SK-N-SH treated with all-trans-retinoic acid at 6 μM for 48 hours (cell line): ENCODE results near the gene EIF5A.
"Not testable (repeated sequence)": the region's sequence is repeated elsewhere in the genome, so short reads cannot be mapped to it uniquely, and the experiment has no call there.

Experiments used
- ATAC-seq: fragments of 200-7000 bp; cut with Tn5 transposase; 3 replicates; pipeline ENCODE4 v1.9.1; 2020; ENCODE audit warnings: mild to moderate bottlenecking, moderate library complexity
- ARNTL ChIP-seq: fragments of 450-650 bp; formaldehyde crosslinking; IDR thresholded peaks from 2 replicates; pipeline ENCODE4 v1.5.0; 2020; ENCODE audit warnings: low read depth, mild to moderate bottlenecking, moderate library complexity, borderline replicate concordance
- BACH2 ChIP-seq: fragments of 250-450 bp; sonication (Bioruptor Pico); IDR thresholded peaks from 2 replicates; pipeline ENCODE4 v1.9.0; 2021; ENCODE audit warnings: mild to moderate bottlenecking, borderline replicate concordance
- ESRRG ChIP-seq: fragments of 250-450 bp; sonication (Bioruptor Pico); IDR thresholded peaks from 2 replicates; pipeline ENCODE4 v1.6.1; 2021; ENCODE audit warnings: mild to moderate bottlenecking
- GLIS3 ChIP-seq: fragments of 250-450 bp; sonication (Bioruptor Pico); IDR thresholded peaks from 2 replicates; pipeline ENCODE4 v1.5.0; 2020; ENCODE audit warnings: mild to moderate bottlenecking, moderate library complexity
- ISL1 ChIP-seq: fragments of 250-450 bp; sonication (Bioruptor Pico); IDR thresholded peaks from 2 replicates; pipeline ENCODE4 v2.1.2; 2022; ENCODE audit warnings: mild to moderate bottlenecking, moderate library complexity
- OSR1 ChIP-seq: fragments of 250-450 bp; sonication (Bioruptor Pico); IDR thresholded peaks from 2 replicates; pipeline ENCODE4 v1.8.0; 2022; ENCODE audit warnings: moderate library complexity, mild to moderate bottlenecking, inconsistent platforms
- PPARA ChIP-seq: fragments of 250-450 bp; sonication (Bioruptor Pico); IDR thresholded peaks from 2 replicates; pipeline ENCODE4 v1.5.0; 2020; ENCODE audit warnings: mild to moderate bottlenecking, borderline replicate concordance
- RARB ChIP-seq: fragments of 250-450 bp; sonication (Bioruptor Pico); IDR thresholded peaks from 2 replicates; pipeline ENCODE4 v1.8.0; 2021; ENCODE audit warnings: mild to moderate bottlenecking, moderate library complexity
- SNAI2 ChIP-seq: fragments of 250-450 bp; sonication (Bioruptor Pico); IDR thresholded peaks from 2 replicates; pipeline ENCODE4 v1.5.0; 2020; ENCODE audit warnings: mild to moderate bottlenecking, moderate library complexity
- TCF4 ChIP-seq: fragments of 250-450 bp; sonication (Bioruptor Pico); IDR thresholded peaks from 2 replicates; pipeline ENCODE4 v1.8.0; 2021; ENCODE audit warnings: mild to moderate bottlenecking, moderate library complexity, borderline replicate concordance
- TOX ChIP-seq: fragments of 250-450 bp; sonication (Bioruptor Pico); IDR thresholded peaks from 2 replicates; pipeline ENCODE4 v1.8.0; 2021; ENCODE audit warnings: mild to moderate bottlenecking, moderate library complexity, borderline replicate concordance
- ZC3H10 ChIP-seq: fragments of 250-450 bp; sonication (Bioruptor Pico); IDR thresholded peaks from 2 replicates; pipeline ENCODE4 v1.5.1; 2021; ENCODE audit warnings: mild to moderate bottlenecking, moderate library complexity
- ZFP3 ChIP-seq: fragments of 250-450 bp; sonication (Bioruptor Pico); IDR thresholded peaks from 2 replicates; pipeline ENCODE4 v1.5.0; 2020; ENCODE audit warnings: mild to moderate bottlenecking, moderate library complexity
- ZFP30 ChIP-seq: fragments of 450-650 bp; formaldehyde crosslinking; IDR thresholded peaks from 2 replicates; pipeline ENCODE4 v1.5.0; 2022; ENCODE audit warnings: mild to moderate bottlenecking, moderate library complexity
- ZNF565 ChIP-seq: fragments of 450-650 bp; formaldehyde crosslinking; conservative IDR thresholded peaks from 2 replicates; pipeline ENCODE4 v1.5.0; 2020; ENCODE audit warnings: low read depth, mild to moderate bottlenecking, moderate library complexity
- ZNF8 ChIP-seq: fragments of 450-650 bp; formaldehyde crosslinking; IDR thresholded peaks from 2 replicates; pipeline ENCODE4 v1.5.0; 2020; ENCODE audit warnings: mild to moderate bottlenecking, moderate library complexity
- TF ChIP-seq, protein P1 (sequence below): fragments of 250-450 bp; sonication (Bioruptor Pico); IDR thresholded peaks from 2 replicates; pipeline ENCODE4 v1.5.0; 2020; ENCODE audit warnings: mild to moderate bottlenecking, moderate library complexity
- TF ChIP-seq, protein P2 (sequence below): fragments of 250-450 bp; sonication (Bioruptor Pico); IDR thresholded peaks from 2 replicates; pipeline ENCODE4 v1.5.1; 2021; ENCODE audit warnings: mild to moderate bottlenecking, moderate library complexity
- TF ChIP-seq, protein P3 (sequence below): fragments of 250-450 bp; sonication (Bioruptor Pico); IDR thresholded peaks from 2 replicates; pipeline ENCODE4 v1.8.0; 2021; ENCODE audit warnings: low read depth, mild to moderate bottlenecking, moderate library complexity, borderline replicate concordance
- TF ChIP-seq, protein P4 (sequence below): fragments of 250-450 bp; sonication (Bioruptor Pico); IDR thresholded peaks from 2 replicates; pipeline ENCODE4 v1.8.0; 2020; ENCODE audit warnings: mild to moderate bottlenecking, moderate library complexity, borderline replicate concordance
- TF ChIP-seq, protein P5 (sequence below): fragments of 250-450 bp; sonication (Bioruptor Pico); IDR thresholded peaks from 2 replicates; pipeline ENCODE4 v1.5.1; 2020; ENCODE audit warnings: low read depth, mild to moderate bottlenecking, moderate library complexity

Gene EIF5A

DNA sequence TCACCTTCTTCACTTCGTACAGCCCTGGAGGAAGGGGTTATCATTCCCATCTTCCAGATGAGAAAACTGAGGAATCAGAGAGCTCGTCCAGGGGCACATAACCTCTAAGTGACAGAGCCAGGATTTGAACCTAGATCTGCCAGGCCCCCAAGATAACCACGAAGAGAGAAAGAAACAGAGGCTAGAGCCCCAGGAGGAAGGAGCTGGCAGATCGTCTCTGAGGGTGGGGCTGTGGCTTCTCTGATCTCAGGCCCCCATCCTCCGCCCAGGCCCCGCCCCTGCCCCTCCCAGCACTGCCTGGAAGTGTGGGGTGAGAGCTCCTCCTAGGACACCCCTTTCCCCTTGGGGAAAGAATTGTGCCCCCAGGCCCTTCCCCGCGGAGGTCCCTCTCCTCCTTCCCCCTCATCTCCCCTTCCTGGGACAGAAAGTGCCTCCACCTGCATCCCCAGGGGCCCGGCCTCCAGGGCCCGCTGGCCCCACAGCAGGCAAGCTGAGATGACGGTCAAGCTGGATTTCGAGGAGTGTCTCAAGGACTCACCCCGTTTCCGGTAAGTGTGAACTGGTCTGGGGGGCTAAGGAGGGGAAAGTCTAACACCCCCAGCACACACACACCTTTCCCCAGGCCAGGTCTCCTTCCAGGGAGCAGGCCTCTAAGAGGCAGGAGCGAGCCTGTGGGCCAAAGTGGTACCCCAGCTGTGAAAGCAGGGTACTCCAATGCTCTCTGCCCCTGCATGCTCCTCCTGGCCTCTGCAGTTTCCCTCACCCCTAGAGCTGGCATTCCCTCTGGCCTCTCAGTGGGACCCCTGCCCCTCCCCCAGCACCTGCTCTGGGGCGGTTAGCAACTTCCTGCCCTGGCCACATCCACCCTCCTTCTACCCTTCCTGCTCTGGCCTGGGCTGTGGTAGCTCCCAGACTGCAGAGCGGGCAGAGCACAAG is 29.1 kb downstream of the EIF5A start, which contains the start of gene ACAP1:
Gene ACAP1 (plus strand): TSS at position 290 of the 936 bp plus-strand sequence. CDS start 206 bp downstream, at position 496.
- no peak for ATAC-seq
- TF ChIP-seq ZC3H10 (CRISPR knock-in tag) (no peak), ARNTL (CRISPR knock-in tag) (no peak), ZFP3 (CRISPR knock-in tag) (no peak), ZFP30 (CRISPR knock-in tag) (no peak), SNAI2 (CRISPR knock-in tag) (no peak), RARB (no peak), BACH2 (CRISPR knock-in tag) (no peak), TOX (CRISPR knock-in tag) (no peak), GLIS3 (CRISPR knock-in tag) (no peak)

DNA sequence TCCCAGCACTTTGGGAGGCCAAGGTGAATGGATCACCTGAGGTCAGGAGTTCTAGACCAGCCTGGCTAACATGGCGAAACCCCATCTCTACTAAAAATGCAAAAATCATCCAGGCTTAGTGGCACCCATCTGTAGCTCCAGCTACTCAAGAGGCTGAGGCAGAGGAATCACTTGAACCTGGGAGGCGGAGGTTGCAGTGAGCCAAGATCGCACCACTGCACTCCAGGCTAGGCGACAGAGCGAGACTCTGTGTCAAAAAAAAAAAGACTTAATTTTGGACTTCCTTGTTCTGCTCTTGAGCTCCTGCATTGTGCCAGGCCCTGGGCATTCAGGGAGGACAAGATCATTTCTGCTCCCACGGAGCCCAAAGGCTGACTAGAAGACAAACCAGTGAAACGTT is 30.2 kb downstream of the EIF5A start:
- ATAC-seq: not testable (repeated sequence)

DNA sequence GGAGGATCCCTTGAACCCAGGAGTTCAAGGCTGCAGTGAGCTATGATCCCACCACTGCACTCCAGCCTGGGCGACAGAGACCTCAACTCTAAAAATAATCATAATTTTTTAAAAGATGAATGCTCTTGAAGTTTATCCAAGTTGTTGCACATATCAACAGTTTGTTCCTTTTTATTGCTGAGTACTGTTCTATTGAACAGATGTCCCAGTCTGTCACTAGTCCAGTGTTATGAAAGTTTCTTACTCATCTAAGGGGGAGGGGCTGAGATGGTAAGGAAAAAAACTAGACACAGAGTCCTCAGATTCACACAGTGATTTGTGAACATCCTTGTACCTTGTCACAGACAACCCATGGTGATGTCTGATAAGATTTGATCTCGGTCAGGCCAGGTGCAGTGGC is 32.8 kb downstream of the EIF5A start:
- TF ChIP-seq RARB (no peak), BACH2 (CRISPR knock-in tag) (no peak), ZNF565 (CRISPR knock-in tag) (no peak), TCF4 (CRISPR knock-in tag) (no peak), TOX (CRISPR knock-in tag) (no peak), GLIS3 (CRISPR knock-in tag) (no peak), SNAI2 (CRISPR knock-in tag) (no peak), ISL1 (CRISPR knock-in tag) (no peak), ZNF8 (CRISPR knock-in tag) (no peak), OSR1 (CRISPR knock-in tag) (no peak), ARNTL (CRISPR knock-in tag) (no peak), ESRRG (CRISPR knock-in tag) (no peak), PPARA (CRISPR knock-in tag) (no peak)
- TF ChIP-seq, protein P1, sequence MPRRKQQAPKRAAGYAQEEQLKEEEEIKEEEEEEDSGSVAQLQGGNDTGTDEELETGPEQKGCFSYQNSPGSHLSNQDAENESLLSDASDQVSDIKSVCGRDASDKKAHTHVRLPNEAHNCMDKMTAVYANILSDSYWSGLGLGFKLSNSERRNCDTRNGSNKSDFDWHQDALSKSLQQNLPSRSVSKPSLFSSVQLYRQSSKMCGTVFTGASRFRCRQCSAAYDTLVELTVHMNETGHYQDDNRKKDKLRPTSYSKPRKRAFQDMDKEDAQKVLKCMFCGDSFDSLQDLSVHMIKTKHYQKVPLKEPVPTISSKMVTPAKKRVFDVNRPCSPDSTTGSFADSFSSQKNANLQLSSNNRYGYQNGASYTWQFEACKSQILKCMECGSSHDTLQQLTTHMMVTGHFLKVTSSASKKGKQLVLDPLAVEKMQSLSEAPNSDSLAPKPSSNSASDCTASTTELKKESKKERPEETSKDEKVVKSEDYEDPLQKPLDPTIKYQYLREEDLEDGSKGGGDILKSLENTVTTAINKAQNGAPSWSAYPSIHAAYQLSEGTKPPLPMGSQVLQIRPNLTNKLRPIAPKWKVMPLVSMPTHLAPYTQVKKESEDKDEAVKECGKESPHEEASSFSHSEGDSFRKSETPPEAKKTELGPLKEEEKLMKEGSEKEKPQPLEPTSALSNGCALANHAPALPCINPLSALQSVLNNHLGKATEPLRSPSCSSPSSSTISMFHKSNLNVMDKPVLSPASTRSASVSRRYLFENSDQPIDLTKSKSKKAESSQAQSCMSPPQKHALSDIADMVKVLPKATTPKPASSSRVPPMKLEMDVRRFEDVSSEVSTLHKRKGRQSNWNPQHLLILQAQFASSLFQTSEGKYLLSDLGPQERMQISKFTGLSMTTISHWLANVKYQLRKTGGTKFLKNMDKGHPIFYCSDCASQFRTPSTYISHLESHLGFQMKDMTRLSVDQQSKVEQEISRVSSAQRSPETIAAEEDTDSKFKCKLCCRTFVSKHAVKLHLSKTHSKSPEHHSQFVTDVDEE (CRISPR knock-in tag): no peak
- TF ChIP-seq, protein P2, sequence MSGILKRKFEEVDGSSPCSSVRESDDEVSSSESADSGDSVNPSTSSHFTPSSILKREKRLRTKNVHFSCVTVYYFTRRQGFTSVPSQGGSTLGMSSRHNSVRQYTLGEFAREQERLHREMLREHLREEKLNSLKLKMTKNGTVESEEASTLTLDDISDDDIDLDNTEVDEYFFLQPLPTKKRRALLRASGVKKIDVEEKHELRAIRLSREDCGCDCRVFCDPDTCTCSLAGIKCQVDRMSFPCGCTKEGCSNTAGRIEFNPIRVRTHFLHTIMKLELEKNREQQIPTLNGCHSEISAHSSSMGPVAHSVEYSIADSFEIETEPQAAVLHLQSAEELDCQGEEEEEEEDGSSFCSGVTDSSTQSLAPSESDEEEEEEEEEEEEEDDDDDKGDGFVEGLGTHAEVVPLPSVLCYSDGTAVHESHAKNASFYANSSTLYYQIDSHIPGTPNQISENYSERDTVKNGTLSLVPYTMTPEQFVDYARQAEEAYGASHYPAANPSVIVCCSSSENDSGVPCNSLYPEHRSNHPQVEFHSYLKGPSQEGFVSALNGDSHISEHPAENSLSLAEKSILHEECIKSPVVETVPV (CRISPR knock-in tag): no peak
- TF ChIP-seq, protein P3, sequence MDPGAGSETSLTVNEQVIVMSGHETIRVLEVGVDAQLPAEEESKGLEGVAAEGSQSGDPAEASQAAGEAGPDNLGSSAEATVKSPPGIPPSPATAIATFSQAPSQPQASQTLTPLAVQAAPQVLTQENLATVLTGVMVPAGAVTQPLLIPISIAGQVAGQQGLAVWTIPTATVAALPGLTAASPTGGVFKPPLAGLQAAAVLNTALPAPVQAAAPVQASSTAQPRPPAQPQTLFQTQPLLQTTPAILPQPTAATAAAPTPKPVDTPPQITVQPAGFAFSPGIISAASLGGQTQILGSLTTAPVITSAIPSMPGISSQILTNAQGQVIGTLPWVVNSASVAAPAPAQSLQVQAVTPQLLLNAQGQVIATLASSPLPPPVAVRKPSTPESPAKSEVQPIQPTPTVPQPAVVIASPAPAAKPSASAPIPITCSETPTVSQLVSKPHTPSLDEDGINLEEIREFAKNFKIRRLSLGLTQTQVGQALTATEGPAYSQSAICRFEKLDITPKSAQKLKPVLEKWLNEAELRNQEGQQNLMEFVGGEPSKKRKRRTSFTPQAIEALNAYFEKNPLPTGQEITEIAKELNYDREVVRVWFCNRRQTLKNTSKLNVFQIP (CRISPR knock-in tag): no peak
- TF ChIP-seq, protein P4, sequence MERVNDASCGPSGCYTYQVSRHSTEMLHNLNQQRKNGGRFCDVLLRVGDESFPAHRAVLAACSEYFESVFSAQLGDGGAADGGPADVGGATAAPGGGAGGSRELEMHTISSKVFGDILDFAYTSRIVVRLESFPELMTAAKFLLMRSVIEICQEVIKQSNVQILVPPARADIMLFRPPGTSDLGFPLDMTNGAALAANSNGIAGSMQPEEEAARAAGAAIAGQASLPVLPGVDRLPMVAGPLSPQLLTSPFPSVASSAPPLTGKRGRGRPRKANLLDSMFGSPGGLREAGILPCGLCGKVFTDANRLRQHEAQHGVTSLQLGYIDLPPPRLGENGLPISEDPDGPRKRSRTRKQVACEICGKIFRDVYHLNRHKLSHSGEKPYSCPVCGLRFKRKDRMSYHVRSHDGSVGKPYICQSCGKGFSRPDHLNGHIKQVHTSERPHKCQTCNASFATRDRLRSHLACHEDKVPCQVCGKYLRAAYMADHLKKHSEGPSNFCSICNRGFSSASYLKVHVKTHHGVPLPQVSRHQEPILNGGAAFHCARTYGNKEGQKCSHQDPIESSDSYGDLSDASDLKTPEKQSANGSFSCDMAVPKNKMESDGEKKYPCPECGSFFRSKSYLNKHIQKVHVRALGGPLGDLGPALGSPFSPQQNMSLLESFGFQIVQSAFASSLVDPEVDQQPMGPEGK: no peak
- TF ChIP-seq, protein P5, sequence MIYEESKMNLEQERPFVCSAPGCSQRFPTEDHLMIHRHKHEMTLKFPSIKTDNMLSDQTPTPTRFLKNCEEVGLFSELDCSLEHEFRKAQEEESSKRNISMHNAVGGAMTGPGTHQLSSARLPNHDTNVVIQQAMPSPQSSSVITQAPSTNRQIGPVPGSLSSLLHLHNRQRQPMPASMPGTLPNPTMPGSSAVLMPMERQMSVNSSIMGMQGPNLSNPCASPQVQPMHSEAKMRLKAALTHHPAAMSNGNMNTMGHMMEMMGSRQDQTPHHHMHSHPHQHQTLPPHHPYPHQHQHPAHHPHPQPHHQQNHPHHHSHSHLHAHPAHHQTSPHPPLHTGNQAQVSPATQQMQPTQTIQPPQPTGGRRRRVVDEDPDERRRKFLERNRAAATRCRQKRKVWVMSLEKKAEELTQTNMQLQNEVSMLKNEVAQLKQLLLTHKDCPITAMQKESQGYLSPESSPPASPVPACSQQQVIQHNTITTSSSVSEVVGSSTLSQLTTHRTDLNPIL (CRISPR knock-in tag): no peak
- TF ChIP-seq, all 23 proteins: peak for 0
- ATAC-seq: no peak
